Measurements from ENCODE around the gene KRTAP12-4.

Gene KRTAP12-4

DNA sequence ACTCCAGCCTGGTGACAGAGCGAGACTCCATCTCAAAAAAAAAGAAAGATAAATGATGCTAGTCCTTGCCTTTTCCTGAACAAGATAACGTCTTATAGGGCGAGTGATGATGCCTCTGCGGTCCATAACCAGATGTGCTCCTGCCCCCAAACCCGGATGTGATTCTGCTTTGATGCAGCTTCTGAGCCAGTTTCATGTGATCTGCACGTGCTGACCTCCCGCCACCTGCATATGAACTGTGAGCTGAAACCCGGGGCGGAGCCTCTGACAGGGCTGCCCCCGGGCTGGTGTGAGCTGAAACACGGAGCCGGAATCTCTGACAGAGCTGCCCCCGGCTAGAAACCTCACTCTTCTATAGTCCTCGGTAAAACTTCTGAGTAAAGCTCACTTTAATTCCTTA, 1.3 kb downstream of the KRTAP12-4 start:
- Histone ChIP-seq H3K36me3 (no peaks in the 10 kb centered on the region), H3K27me3 (ENCODE audit: insufficient read depth, low read depth, severe bottlenecking) (no peaks in the 10 kb centered on the region), H3K4me3 (ENCODE audit: low read depth, low read length) (no peak overlapping the region), H3K27ac (no peak overlapping the region), H3K9me3 (ENCODE audit: severe bottlenecking) (peaks cover 9% of the 10 kb centered on the region)
- no peak for DNase-seq
- TF ChIP-seq, protein P1, sequence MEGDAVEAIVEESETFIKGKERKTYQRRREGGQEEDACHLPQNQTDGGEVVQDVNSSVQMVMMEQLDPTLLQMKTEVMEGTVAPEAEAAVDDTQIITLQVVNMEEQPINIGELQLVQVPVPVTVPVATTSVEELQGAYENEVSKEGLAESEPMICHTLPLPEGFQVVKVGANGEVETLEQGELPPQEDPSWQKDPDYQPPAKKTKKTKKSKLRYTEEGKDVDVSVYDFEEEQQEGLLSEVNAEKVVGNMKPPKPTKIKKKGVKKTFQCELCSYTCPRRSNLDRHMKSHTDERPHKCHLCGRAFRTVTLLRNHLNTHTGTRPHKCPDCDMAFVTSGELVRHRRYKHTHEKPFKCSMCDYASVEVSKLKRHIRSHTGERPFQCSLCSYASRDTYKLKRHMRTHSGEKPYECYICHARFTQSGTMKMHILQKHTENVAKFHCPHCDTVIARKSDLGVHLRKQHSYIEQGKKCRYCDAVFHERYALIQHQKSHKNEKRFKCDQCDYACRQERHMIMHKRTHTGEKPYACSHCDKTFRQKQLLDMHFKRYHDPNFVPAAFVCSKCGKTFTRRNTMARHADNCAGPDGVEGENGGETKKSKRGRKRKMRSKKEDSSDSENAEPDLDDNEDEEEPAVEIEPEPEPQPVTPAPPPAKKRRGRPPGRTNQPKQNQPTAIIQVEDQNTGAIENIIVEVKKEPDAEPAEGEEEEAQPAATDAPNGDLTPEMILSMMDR (IDR thresholded peaks at IDR 0.05; ENCODE audit: low read depth, low read length) = no peak

- Histone ChIP-seq H3K27ac (no peak overlapping the region), H3K27me3 (ENCODE audit: insufficient read depth, low read depth, severe bottlenecking) (no peaks in the 10 kb centered on the region), H3K36me3 (no peaks in the 10 kb centered on the region), H3K4me3 (ENCODE audit: low read depth, low read length) (no peak overlapping the region), H3K9me3 (ENCODE audit: severe bottlenecking) (peaks cover 1% of the 10 kb centered on the region)
- DNase-seq = no peak
- TF ChIP-seq, protein P1 (IDR thresholded peaks at IDR 0.05; ENCODE audit: low read depth, low read length) = no peak
Measured at GRCh38 chr21:44650973-44651675, 3.3 kb downstream of the KRTAP12-4 start.

- H3K27me3 ChIP-seq (ENCODE audit: insufficient read depth, low read depth, severe bottlenecking) = no peaks in the 10 kb centered on the region
Measured at GRCh38 chr21:44650265-44650972, 4.0 kb downstream of the KRTAP12-4 start.

GRCh38 chr21:44649521-44650100, 4.8 kb downstream of the KRTAP12-4 start:
- peaks cover 9% of the 10 kb centered on the region for H3K9me3 ChIP-seq (ENCODE audit: severe bottlenecking)
- H3K27me3 ChIP-seq (ENCODE audit: insufficient read depth, low read depth, severe bottlenecking) = no peaks in the 10 kb centered on the region
- H3K4me3 ChIP-seq (ENCODE audit: low read depth, low read length) = no peak overlapping the region
- H3K36me3 ChIP-seq = no peaks in the 10 kb centered on the region
- H3K27ac ChIP-seq = no peak overlapping the region
- TF ChIP-seq, protein P1 (IDR thresholded peaks at IDR 0.05; ENCODE audit: low read depth, low read length) = no peak
- DNase-seq = no peak

More at GRCh38 chr21:44650265-44650972, 4.0 kb downstream of the KRTAP12-4 start:
- peaks cover 1% of the 10 kb centered on the region for H3K9me3 ChIP-seq (ENCODE audit: severe bottlenecking)
- DNase-seq = no peak
- TF ChIP-seq, protein P1 (IDR thresholded peaks at IDR 0.05; ENCODE audit: low read depth, low read length) = no peak
- H3K36me3 ChIP-seq = no peaks in the 10 kb centered on the region
- H3K27ac ChIP-seq = no peak overlapping the region
- no peak overlapping the region for H3K4me3 ChIP-seq (ENCODE audit: low read depth, low read length)

DNA sequence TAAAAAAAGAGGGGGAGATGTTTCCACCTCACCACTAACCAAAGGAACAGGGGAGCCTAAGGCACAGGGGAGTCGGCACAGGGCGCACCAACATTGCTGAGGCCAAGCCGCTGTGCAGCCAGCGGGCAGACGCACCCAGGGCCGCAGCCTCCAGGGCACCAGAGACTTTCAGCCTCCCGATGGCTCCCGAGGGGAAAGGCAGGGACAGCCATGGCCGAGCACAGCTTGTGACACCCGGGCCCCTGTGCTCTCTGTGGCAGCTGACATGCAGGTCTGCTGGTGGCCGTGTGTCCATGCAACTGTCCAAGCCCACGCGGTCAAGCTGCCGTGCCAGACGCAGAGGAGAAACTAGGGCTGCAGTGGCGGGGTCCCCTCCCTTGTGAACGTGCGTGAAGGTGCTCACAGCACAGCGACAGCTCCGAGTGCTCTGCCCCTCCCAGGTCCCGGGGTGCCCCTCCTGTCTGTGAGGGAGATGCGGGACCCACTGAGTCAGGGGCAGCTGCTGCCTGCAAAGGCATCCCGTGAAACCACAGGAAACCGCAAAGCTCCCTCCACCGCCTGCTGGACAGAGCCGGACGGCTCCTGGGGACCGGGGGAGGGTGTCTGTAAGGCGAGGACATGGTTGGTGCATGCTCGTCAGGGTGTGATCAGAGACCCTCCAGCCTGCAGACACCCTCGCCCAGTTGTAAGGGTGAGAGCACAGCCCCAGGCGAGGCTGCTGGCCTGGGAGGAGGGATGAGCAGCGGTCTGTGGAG, 5.7 kb downstream of the KRTAP12-4 start:
- Histone ChIP-seq H3K9me3 (ENCODE audit: severe bottlenecking) (peaks cover 14% of the 10 kb centered on the region), H3K4me3 (ENCODE audit: low read depth, low read length) (no peak overlapping the region), H3K36me3 (no peaks in the 10 kb centered on the region), H3K27me3 (ENCODE audit: insufficient read depth, low read depth, severe bottlenecking) (no peaks in the 10 kb centered on the region), H3K27ac (no peak overlapping the region)
- TF ChIP-seq, protein P1 (IDR thresholded peaks at IDR 0.05; ENCODE audit: low read depth, low read length) = no peak
- no peak for DNase-seq
